Muscle of leg (tissue), 11 donors: ENCODE measurements around the gene LY6G6D. TPM values are rescaled to one million over a fixed set of nuclear protein-coding genes. Genes with fewer than 3 reads are reported as not detected.

Experiments
- DNase-seq: peaks from one replicate; pipeline ENCODE4 v3.0.0; 2013
- H3K27ac ChIP-seq: one replicate; pipeline ENCODE4 v1.5.1; 2013; ENCODE audit warnings: mild to moderate bottlenecking, low read length, control low read depth
- H3K27me3 ChIP-seq: one replicate; pipeline ENCODE4 v1.6.1; 2013; ENCODE audit warnings: low read length; ENCODE audit not compliant: control insufficient read depth, insufficient read depth
- H3K36me3 ChIP-seq: one replicate; pipeline ENCODE4 v1.6.1; 2013; ENCODE audit warnings: low read length; ENCODE audit not compliant: control insufficient read depth, insufficient read depth
- H3K4me1 ChIP-seq: one replicate; pipeline ENCODE4 v1.6.1; 2013; ENCODE audit warnings: low read length; ENCODE audit not compliant: control insufficient read depth, insufficient read depth
- H3K4me3 ChIP-seq: one replicate; pipeline ENCODE4 v1.5.1; 2013; ENCODE audit warnings: low read length, control low read depth
- H3K9me3 ChIP-seq: replicated peaks from 2 replicates; pipeline ENCODE4 v1.6.1; 2013; ENCODE audit warnings: low read depth, low read length; ENCODE audit not compliant: control insufficient read depth
- WGBS: methylation state at CpG from one replicate; pipeline ENCODE4 v1.1.5; 2013; ENCODE audit warnings: missing lambda C conversion rate; ENCODE audit not compliant: insufficient coverage; 5-methylcytosine and 5-hydroxymethylcytosine counted together
- polyA plus RNA-seq, 8 donors: library from polyadenylated mRNA; unstranded; fragments of 120-200 nt; gene quantifications; one replicate each; pipeline versions ENCODE4 v1.2.1 to v1.2.3, GENCODE V29; 2013; ENCODE audit warnings: inconsistent platforms in 1 of 8, low replicate concordance in 1 of 8; ENCODE audit not compliant: insufficient read length in 8 of 8, insufficient read depth in 1 of 8
- total RNA-seq: library from RNA; stranded (reverse); fragments of 120-200 nt; gene quantifications from one replicate; pipeline ENCODE4 v1.2.4, GENCODE V29; 2013

The LY6G6D gene
- total and polyA plus RNA-seq, 9 donors: 0.31 to 1.7 (median 0.70) TPM; not detected in 3

DNA sequence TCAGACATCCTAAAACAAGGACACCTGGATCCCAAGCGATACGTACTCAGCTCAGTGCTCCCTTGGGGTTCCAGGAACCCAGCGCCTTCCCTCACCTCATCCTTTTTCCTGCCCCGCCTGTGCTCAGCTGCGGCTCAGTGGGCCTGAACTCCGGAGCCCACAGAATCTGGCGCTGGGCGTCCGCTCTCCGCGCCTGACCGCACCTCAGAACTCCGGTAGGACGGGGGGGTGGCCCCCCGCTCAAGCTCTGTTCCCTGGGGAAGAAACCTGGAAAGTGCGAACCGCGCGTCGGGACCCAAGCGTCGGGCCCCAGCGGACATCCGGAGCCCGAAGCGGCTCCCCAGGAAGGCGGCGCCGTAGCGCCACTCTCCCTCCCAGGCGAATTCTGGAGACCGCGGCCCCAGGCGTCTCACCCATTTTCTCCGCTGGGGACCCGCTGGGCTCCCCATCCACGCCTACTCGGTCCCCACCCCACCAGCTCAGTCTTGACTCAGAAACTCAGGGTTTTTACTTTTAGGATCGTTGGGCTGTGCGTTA is 33.9 kb upstream of the LY6G6D start:
- Histone ChIP-seq H3K27me3 (peaks cover 12% of the 10 kb centered on the region), H3K4me3 (peak overlapping the region; percentile 54), H3K9me3 (no peaks in the 10 kb centered on the region), H3K36me3 (peaks cover 10% of the 10 kb centered on the region), H3K27ac (peak overlapping the region; percentile 20), H3K4me1 (peaks cover 27% of the 10 kb centered on the region)
- 1% methylated on average over 33 of the region's 40 CpGs for WGBS
- DNase-seq: peak; percentile 44

DNA sequence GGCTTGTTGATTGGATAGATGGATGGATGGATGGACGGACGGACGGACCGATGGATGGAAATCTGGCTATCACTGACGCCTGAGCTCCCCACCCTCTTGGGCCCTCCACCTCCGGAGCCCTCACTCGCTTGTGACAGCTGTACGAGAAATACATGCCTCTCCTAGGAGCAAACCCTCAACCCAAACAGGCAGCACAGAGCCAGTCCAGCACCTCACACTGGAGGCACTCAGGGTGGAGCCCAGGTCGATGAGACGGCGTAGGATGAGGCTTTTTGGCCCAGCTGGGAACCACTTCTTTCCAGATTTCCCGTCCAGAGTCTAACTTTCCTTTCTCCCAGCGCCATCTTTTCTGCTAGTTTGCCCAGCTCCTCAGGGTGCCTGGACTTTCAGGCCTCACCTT is 31.6 kb upstream of the LY6G6D start:
- Histone ChIP-seq H3K27me3 (peaks cover 12% of the 10 kb centered on the region), H3K36me3 (peaks cover 34% of the 10 kb centered on the region), H3K4me3 (no peak overlapping the region), H3K27ac (no peak overlapping the region), H3K9me3 (no peaks in the 10 kb centered on the region), H3K4me1 (peaks cover 27% of the 10 kb centered on the region)
- 54% methylated on average over 12 of the region's 13 CpGs for WGBS
- no peak for DNase-seq

DNA sequence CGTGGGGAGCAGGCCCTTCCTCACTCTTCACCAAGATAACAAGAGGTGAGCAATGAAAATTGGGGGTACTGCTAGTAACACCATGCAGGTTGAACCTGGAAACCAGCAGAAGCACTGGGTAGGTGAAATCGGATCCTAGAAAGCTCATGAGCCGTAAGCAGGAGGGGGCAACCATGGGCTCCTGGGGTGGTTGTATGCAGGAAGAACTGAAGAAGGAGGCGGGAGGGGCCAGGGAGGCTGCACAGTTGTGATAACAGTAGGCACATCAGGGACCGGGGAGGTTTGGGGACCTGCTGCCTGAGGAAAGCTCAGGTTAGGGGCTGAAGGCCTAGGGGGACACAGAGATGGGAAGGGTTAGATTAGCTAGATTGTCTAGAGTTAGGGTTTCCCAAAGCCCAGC is 28.7 kb upstream of the LY6G6D start:
- Histone ChIP-seq H3K9me3 (no peaks in the 10 kb centered on the region), H3K27ac (no peak overlapping the region), H3K4me3 (no peak overlapping the region), H3K27me3 (peaks cover 6% of the 10 kb centered on the region), H3K36me3 (peaks cover 62% of the 10 kb centered on the region), H3K4me1 (peaks cover 15% of the 10 kb centered on the region)
- no peak for DNase-seq
- WGBS: 80% methylated on average over 3 of the region's 5 CpGs

DNA sequence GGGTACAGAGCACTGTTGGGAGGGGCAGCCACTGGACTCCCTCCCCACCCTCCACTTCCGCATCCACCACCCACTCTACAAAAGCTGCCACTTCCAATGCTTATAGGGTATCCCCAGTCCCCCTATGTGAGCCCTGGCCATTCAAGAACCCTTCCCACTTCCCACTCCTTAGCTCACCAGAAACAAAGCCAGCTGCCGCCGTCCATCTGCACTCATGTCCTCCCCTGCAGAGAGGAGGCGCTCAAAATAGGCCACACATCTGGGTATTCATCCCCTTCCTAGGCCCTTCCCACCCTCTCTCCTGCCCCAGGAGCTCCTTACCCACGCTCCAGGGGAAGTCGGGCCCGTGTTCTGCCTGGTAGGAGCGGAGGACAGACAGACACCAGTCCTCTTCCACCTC is 27.8 kb upstream of the LY6G6D start:
- no peak overlapping the region for H3K27ac ChIP-seq
- DNase-seq: no peak
- WGBS: 73% methylated on average over 6 of the region's 8 CpGs
- H3K27me3 ChIP-seq: peaks cover 1% of the 10 kb centered on the region
- H3K36me3 ChIP-seq: peaks cover 67% of the 10 kb centered on the region
- H3K9me3 ChIP-seq: no peaks in the 10 kb centered on the region
- H3K4me1 ChIP-seq: peaks cover 12% of the 10 kb centered on the region
- no peak overlapping the region for H3K4me3 ChIP-seq

DNA sequence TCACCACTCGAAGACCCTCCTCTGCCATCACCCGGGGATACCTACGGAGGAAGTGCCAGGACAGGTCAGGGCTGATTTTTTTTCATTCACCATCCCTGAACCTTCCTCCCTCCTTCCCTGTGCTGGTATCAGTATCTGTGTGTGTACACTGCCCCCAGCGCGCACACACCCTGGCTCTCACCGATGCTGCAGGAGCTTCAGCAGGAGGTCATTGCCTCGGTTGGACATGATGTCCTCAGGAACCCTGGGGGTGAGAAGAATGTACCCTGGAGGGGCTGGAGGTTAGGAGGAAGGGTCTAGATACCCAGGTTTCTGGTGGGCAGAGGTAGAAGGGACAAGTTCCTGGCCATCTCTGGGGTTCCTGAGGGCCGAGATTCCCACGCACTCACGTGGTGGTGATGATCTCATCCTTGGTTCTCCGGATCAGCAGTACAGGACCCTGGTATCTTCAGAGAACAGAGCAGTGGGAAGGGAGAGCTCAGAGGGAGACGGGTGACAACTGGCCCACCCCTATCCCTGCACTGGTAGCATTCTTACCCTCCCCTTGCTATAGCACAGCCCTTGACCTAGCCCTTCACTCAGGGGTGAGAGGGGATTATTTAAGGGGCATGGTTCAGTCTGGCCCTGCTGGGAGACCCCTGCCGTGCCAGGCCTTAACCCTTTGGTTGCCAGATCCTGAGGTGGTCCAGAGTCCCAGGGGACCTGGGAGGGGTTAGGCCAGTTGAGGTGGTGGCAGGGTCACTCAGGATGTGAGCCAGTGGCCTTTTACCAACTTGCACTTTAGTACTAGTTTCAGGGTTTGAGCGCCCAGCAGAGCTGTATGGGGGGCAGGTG is 27.1 kb upstream of the LY6G6D start:
- Histone ChIP-seq H3K9me3 (no peaks in the 10 kb centered on the region), H3K27me3 (no peaks in the 10 kb centered on the region), H3K4me3 (no peak overlapping the region), H3K36me3 (peaks cover 74% of the 10 kb centered on the region), H3K27ac (no peak overlapping the region), H3K4me1 (peaks cover 8% of the 10 kb centered on the region)
- no peak for DNase-seq
- 79% methylated on average over 8 of the region's 14 CpGs for WGBS

DNA sequence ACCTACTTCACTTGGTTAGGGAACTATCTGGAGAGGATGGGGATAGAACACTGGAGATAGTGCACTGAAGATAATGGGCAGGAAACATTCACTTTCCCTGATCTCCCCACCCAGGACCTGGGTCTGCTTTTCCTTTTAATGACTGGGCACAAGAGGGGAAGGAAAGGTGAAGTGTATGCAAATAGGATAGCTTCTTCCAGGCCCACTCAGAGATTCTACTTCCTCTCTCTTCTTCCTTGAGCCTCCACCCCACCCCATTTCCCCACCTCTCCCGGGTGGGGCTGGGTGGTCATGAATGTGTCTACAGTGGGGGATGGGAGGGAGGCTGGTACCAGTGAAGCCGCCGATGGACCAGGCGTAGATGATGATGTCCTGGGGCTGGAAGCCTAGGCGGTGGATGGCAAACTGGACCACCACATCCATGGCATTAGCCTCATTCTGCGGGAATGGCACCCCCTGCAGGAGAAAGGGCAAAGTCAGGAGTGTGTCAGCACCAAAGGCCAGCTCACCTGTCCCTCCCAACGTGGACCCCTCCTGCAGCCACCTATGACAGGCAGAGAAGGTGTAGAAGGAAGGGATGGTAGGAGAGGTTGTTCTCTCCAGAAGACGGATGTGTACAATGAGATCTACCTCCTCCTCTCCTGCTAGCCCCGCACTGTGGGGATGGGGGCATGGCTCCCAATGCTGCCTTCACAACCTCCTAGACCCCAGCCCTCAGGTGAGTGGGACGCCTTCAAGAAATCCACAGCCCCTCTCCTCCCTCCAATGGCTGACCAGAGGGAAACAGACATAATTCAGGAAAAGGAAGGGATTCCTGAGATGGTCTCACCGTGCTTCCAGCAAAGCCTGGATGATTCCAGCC is 25.7 kb upstream of the LY6G6D start:
- WGBS: 86% methylated on average over 4 of the region's 11 CpGs
- H3K27me3 ChIP-seq: no peaks in the 10 kb centered on the region
- no peaks in the 10 kb centered on the region for H3K9me3 ChIP-seq
- no peak overlapping the region for H3K4me3 ChIP-seq
- no peak overlapping the region for H3K27ac ChIP-seq
- peaks cover 83% of the 10 kb centered on the region for H3K36me3 ChIP-seq
- no peaks in the 10 kb centered on the region for H3K4me1 ChIP-seq
- no peak for DNase-seq

DNA sequence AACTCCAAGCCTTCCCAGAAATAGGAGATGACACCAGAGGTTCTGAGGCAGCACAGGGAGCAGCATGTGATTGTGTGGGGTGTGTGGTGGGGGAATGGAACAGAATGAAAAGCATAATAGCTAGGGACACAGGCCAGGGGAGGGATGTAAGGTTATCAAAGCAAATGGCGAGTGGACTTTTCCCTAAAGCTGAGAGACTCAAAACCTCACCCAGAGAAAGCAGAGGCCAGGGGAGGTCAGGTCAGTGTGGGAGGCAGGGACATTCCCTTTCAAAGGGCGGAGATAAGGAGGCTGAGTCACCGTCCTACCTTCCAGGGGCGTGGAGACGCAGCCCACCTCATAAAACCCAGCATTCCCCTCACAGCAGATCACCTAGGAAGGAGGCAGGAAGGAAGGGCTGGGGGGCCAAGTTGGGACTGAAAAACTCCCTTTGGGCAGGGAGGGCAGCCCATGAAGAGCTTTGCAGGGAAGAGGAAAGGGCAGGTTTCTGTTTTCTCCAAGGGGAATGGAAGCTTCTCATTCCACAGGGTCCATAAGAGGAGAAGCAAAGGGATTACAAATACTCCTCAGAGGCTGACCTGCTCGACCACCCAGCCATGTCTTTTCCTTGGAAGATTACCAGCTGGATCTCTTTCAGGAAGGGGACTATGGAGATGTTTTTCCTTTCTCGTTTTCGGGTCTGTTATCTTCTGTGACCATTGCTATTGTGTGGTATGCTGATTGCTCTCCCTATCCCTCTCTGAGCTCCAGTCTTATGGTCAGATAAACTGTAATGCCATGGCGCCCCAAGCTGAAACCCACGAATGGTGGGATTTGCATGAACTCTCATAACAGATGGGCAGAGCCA is 24.7 kb upstream of the LY6G6D start:
- WGBS: no CpG with 5 or more reads among the region's 10 CpGs
- no peak overlapping the region for H3K27ac ChIP-seq
- no peaks in the 10 kb centered on the region for H3K4me1 ChIP-seq
- no peak for DNase-seq
- H3K4me3 ChIP-seq: no peak overlapping the region
- H3K36me3 ChIP-seq: peaks cover 90% of the 10 kb centered on the region
- H3K9me3 ChIP-seq: no peaks in the 10 kb centered on the region
- H3K27me3 ChIP-seq: no peaks in the 10 kb centered on the region

DNA sequence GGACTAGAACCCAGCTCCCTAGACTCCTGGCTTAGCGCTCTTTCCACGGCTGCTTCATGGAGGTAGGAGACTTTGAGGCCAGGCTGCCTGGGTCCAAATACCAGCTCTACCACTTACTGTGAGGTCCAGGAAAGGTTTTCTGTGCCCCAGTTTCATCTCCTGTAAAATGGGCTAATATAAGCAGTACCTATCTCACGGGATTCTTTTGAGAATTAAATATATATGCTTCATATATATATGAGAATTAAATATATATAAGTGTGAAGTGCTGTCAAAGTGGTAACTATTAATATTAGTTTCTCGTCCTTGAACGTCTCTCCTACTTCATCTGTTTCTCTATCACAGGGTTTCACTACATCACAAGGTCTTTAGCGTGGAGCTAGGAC is 24.1 kb upstream of the LY6G6D start:
- Histone ChIP-seq H3K4me3 (no peak overlapping the region), H3K36me3 (peaks cover 85% of the 10 kb centered on the region), H3K27ac (no peak overlapping the region), H3K4me1 (no peaks in the 10 kb centered on the region), H3K27me3 (no peaks in the 10 kb centered on the region), H3K9me3 (no peaks in the 10 kb centered on the region)
- WGBS: 73% methylated on average over 2 of the region's 6 CpGs
- DNase-seq: no peak

DNA sequence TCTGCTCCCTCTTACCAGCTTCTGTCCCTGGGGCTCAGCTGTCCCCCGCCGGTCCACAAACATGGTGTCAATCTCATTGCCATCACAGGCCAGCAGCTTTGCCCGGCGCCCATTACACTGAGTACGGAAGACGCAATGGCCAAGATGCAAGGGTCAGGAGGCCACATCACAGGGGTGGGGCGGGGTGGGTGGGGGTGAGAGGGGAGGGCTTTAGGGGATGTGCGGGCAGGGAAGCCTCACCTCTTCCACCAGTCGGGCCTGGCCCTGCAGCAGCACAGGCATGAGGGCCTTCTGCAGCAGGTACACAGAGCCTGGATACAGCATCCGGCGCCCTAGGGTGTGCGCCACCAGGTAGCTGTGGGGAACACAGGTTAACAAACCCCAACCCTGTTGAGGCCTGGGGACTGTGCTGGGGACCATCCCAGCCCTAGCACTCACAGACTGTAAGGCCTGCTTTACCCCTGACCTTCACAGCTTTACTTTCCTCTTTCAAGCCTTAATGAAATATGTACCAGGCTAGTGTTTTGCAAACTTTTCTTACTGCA is 23.5 kb upstream of the LY6G6D start:
- H3K36me3 ChIP-seq: peaks cover 83% of the 10 kb centered on the region
- 95% methylated on average over 8 of the region's 12 CpGs for WGBS
- no peak overlapping the region for H3K27ac ChIP-seq
- no peaks in the 10 kb centered on the region for H3K9me3 ChIP-seq
- no peaks in the 10 kb centered on the region for H3K27me3 ChIP-seq
- DNase-seq: no peak
- H3K4me1 ChIP-seq: no peaks in the 10 kb centered on the region
- H3K4me3 ChIP-seq: no peak overlapping the region
